ENCODE data around the gene GNL1.

GRCh38 chr6:30591008-30591407 lies 34.7 kb upstream of the GNL1 start:
- TF ChIP-seq, protein P1, sequence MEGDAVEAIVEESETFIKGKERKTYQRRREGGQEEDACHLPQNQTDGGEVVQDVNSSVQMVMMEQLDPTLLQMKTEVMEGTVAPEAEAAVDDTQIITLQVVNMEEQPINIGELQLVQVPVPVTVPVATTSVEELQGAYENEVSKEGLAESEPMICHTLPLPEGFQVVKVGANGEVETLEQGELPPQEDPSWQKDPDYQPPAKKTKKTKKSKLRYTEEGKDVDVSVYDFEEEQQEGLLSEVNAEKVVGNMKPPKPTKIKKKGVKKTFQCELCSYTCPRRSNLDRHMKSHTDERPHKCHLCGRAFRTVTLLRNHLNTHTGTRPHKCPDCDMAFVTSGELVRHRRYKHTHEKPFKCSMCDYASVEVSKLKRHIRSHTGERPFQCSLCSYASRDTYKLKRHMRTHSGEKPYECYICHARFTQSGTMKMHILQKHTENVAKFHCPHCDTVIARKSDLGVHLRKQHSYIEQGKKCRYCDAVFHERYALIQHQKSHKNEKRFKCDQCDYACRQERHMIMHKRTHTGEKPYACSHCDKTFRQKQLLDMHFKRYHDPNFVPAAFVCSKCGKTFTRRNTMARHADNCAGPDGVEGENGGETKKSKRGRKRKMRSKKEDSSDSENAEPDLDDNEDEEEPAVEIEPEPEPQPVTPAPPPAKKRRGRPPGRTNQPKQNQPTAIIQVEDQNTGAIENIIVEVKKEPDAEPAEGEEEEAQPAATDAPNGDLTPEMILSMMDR (IDR thresholded peaks at IDR 0.05; ENCODE audit: insufficient read depth, low read length, poor library complexity, severe bottlenecking): no peak
- no peak for TF ChIP-seq EZH2phosphoT487 (conservative IDR thresholded peaks at IDR 0.05; ENCODE audit: low read length)

Measured in SU-DHL-6 (cell line).